HuH-7.5 (cell line): Measurements from ENCODE around the gene PTPRS.
A peak's percentile ranks its signal among the peaks of the same experiment; 100 is the strongest.
"Not testable (repeated sequence)": the region's sequence is repeated elsewhere in the genome, so short reads cannot be mapped to it uniquely, and the experiment has no call there.

ENCODE experiments used
- DNase-seq: peaks from one replicate; pipeline ENCODE4 v3.0.0; 2011; ENCODE audit warnings: low spot score

Gene PTPRS

GRCh38 chr19:5340637-5341447, at the start of gene PTPRS:
Gene PTPRS, minus strand, starts transcription at chr19:5340812. Its CDS starts 54,672 bp downstream, at chr19:5286140.
- peak; percentile 58 for DNase-seq

GRCh38 chr19:5389353-5389752, 48.7 kb upstream of the PTPRS start:
- DNase-seq: no peak

GRCh38 chr19:5387472-5387871, 46.9 kb upstream of the PTPRS start:
- no peak for DNase-seq

- no peak for DNase-seq
These were observed 46.2 kb upstream of the PTPRS start for GRCh38 chr19:5386841-5387240.

- not testable (repeated sequence) for DNase-seq
These were observed 40.6 kb upstream of the PTPRS start for GRCh38 chr19:5381197-5381596.

GRCh38 chr19:5380215-5380919, 39.8 kb upstream of the PTPRS start:
- no peak for DNase-seq

GRCh38 chr19:5376928-5377327, 36.3 kb upstream of the PTPRS start:
- no peak for DNase-seq

- no peak for DNase-seq
These were observed 32.1 kb upstream of the PTPRS start for GRCh38 chr19:5372572-5373200.

GRCh38 chr19:5369962-5370367, 29.4 kb upstream of the PTPRS start:
- peak; percentile 63 for DNase-seq

- DNase-seq: no peak
These were observed 28.7 kb upstream of the PTPRS start for GRCh38 chr19:5369304-5369703.

GRCh38 chr19:5367530-5368133, 27.0 kb upstream of the PTPRS start:
- DNase-seq: no peak

- DNase-seq: no peak
These were observed 25.3 kb upstream of the PTPRS start for GRCh38 chr19:5365905-5366304.

- no peak for DNase-seq
These were observed 24.1 kb upstream of the PTPRS start for GRCh38 chr19:5364674-5365073.

- DNase-seq: not testable (repeated sequence)
These were observed 21.2 kb upstream of the PTPRS start for GRCh38 chr19:5361839-5362238.

GRCh38 chr19:5361407-5361806, 20.8 kb upstream of the PTPRS start:
- no peak for DNase-seq

- DNase-seq: no peak
These were observed 19.6 kb upstream of the PTPRS start for GRCh38 chr19:5360003-5360780.

GRCh38 chr19:5358173-5358800, 17.7 kb upstream of the PTPRS start:
- DNase-seq: no peak

- DNase-seq: no peak
These were observed 17.0 kb upstream of the PTPRS start for GRCh38 chr19:5357584-5357983.

- no peak for DNase-seq
These were observed 16.3 kb upstream of the PTPRS start for GRCh38 chr19:5356918-5357317.

GRCh38 chr19:5356428-5356827, 15.8 kb upstream of the PTPRS start:
- DNase-seq: no peak

- DNase-seq: no peak
These were observed 15.1 kb upstream of the PTPRS start for GRCh38 chr19:5355693-5356092.
